Dermis blood vessel endothelial cell (primary cell): ENCODE results near the gene CCL28. TPM values are rescaled to one million over a fixed set of nuclear protein-coding genes. Genes with fewer than 3 reads are reported as not detected.

ENCODE experiments used
- DNase-seq: peaks from one replicate; pipeline ENCODE4 v3.0.0; 2010
- total RNA-seq: library from RNA; depleted of rRNA; stranded (reverse); fragments of >200 nt; gene quantifications from 2 replicates; pipeline ENCODE4 v1.2.3, GENCODE V29; 2014

CCL28 gene
- total RNA-seq, 1 donor from 2014 or later: 1.2 TPM

DNA sequence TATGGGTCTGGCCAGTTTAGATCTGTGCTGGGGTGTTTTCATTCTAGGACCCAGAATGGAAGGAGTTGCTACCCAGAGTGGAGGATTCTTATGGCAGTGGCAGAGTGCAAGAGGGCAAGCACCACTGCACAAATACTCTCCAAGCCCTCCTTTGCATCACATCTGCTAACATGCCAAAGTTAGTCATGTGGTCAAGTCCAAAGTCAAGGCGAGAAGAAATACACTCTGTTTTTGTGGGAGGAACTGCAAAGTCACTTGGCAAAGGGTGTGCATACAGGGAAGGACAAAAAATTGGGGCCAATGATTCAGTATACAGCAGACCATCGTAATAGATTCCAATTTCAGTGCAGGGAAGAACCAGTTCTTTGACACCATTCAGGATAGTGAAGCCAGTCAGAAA is 55.1 kb downstream of the CCL28 start:
- no peak for DNase-seq

- no peak for DNase-seq
These were observed 57.4 kb downstream of the CCL28 start for GRCh38 chr5:43354774-43355173.

GRCh38 chr5:43353668-43354067 is 58.5 kb downstream of the CCL28 start:
- peak; percentile 2 for DNase-seq

DNA sequence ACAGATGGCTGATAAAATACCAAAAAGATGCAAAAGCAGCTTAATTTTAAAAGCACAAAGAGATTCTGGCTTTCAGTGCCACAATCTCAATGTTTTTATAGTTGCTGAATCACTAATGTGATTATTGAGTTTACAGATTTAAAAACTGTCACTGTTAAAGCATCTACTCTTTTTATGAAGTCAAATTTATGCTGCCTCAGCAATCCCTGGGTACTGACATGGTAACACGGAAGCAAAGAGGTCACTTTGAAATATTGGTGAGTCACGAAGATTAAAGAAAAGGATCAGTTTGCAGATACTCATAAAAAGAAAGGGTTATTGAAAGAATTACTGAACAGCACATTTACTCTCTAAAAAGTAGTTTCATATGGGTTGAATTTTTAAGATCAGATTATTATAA is 59.3 kb downstream of the CCL28 start:
- DNase-seq: no peak

DNA sequence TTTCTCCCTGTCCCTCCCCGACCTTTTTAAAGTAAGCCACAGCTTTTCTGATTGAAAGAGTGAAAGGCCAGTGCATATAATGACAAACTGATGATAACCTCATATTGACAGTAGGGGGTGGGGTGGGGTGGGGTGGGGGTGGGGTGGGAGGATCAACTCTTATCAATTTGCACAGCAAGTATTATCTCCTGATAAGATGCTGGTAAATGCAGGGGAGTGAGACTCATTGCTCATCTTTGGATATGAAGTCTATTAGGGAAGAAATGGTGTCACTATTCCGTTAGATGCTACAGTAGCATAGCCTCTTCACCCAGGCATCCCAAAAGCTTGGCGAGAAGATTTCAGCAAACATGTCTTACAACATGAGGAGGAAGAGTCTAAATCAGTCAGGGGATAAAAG is 60.1 kb downstream of the CCL28 start:
- DNase-seq: no peak

- DNase-seq: no peak
These were observed 63.3 kb downstream of the CCL28 start for GRCh38 chr5:43348861-43349363.

DNA sequence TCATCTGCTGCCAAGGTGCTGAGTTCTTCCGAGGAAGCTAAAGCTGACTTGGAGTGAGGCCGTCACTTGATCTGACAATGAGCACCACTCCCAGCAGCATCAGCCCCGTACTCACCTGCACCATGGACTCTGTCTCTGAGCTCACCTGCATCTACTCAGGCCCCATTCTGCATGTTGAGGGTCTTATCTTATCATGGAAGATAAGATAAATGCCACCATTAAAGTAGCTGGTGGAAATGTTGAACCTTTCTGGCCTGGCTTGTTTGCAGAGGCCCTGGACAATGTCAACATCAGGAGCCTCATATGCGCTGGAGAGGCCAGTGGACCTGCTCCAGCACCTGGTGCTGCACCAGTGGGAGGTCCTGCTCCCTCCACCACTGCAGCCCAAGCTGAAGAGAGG is 64.0 kb downstream of the CCL28 start:
- DNase-seq: no peak

DNA sequence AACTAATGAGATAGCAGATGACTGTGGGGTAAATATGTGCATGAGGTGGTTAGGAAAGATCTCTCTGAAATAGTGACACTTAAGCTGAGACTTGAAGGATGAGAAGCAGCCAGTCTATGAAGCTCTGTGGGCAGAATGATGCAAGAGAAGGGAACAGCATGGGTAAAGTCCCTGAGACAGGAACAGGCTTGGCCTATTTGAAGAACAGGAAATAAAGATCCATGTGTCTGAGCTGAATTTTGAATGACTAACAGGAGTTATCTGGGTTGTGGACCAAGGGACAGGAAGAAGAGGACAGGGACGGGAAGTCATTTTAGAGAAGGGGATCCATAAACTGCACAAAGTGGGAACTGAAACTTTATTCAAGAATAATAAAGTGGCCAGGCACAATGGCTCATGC is 73.3 kb downstream of the CCL28 start:
- no peak for DNase-seq

- DNase-seq: no peak
These were observed 76.0 kb downstream of the CCL28 start for GRCh38 chr5:43336159-43336558.

GRCh38 chr5:43335681-43336080 is 76.5 kb downstream of the CCL28 start:
- DNase-seq: no peak

DNA sequence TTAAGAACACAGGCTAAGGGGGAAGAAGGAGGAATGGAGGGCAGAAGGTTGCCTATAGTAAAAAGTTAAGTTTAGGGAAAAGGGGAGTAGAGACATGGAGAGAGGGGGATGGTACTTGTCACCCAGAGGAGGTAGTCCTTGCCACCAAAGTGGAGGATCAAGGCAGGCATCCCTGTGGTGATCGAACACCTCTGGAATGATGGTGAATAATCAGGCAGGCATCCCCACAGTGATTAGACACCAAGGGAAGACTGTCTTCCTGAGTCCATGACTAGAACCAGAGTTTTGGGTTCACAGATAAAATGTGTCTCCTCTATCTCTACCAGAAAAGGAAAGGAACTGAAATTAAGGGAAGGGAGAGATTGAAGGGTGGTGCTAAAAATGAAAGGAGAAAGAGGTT is 79.8 kb downstream of the CCL28 start:
- no peak for DNase-seq

Other genes starting within 250 kb of the CCL28 start
- gene NIM1K, start 220.2 kb downstream of the CCL28 start, total RNA-seq: under 0.01 and 0.05 TPM in 2 replicates
- 57.5 and 117 TPM in 2 replicates for gene HMGCS1, start 99.0 kb downstream of the CCL28 start, total RNA-seq
- 5.8 and 10.2 TPM in 2 replicates for gene TMEM267, start 71.5 kb upstream of the CCL28 start, total RNA-seq
- gene C5orf34, start 102.8 kb upstream of the CCL28 start, total RNA-seq: 2.4 and 4.7 TPM in 2 replicates
- 88.2 and 139 TPM in 2 replicates for gene PAIP1, start 144.7 kb upstream of the CCL28 start, total RNA-seq
- gene NNT, start 190.8 kb upstream of the CCL28 start, total RNA-seq: 84.6 and 126 TPM in 2 replicates